Coronary artery (tissue), 2 donors: ENCODE measurements around the gene ZXDC.

Experiments
- DNase-seq: peaks from one replicate; pipeline ENCODE4 v3.0.0-alpha.2; 2017; ENCODE audit warnings: low spot score
- H3K27ac ChIP-seq, 2 donors: fragments of 200-600 bp; sonication (generic); one replicate each; pipeline ENCODE4 v1.5.1; 2016 to 2019
- H3K4me3 ChIP-seq: fragments of 200-600 bp; sonication (generic); 2 replicates; pipeline ENCODE4 v1.5.1; 2016; ENCODE audit warnings: mild to moderate bottlenecking, moderate library complexity
- CTCF ChIP-seq: fragments of 200-600 bp; sonication (generic); IDR thresholded peaks from one replicate; pipeline ENCODE4 v1.5.1; 2019; ENCODE audit warnings: antibody characterized with exemption

Gene ZXDC

GRCh38 chr3:126389112-126389793, 86.4 kb downstream of the ZXDC start:
- peak; percentile 98 for TF ChIP-seq CTCF
- Histone ChIP-seq H3K4me3 (peak overlapping the region; percentile 65), H3K27ac (peak overlapping the region; percentile 81 to 89)
- DNase-seq, result peak; percentile 97
